ENCODE data around the gene TENT4A.

DNA sequence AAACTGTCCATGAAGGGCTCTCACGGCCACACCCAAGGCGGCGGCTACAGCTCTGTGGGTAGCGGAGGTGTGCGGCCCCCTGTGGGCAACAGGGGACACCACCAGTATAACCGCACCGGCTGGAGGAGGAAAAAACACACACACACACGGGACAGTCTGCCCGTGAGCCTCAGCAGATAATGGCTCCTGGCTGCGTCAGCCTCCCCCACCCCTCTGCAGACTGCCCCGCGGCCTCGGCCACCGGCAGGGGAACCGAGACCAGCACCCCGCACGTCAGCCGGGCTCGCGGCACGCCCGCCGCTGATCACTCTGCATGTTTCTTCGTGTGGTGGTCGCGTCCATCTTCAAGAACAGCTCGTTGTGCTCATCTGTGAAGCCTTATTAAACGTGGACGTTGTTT is 41.5 kb downstream of the TENT4A start:
- TF ChIP-seq, protein P1, sequence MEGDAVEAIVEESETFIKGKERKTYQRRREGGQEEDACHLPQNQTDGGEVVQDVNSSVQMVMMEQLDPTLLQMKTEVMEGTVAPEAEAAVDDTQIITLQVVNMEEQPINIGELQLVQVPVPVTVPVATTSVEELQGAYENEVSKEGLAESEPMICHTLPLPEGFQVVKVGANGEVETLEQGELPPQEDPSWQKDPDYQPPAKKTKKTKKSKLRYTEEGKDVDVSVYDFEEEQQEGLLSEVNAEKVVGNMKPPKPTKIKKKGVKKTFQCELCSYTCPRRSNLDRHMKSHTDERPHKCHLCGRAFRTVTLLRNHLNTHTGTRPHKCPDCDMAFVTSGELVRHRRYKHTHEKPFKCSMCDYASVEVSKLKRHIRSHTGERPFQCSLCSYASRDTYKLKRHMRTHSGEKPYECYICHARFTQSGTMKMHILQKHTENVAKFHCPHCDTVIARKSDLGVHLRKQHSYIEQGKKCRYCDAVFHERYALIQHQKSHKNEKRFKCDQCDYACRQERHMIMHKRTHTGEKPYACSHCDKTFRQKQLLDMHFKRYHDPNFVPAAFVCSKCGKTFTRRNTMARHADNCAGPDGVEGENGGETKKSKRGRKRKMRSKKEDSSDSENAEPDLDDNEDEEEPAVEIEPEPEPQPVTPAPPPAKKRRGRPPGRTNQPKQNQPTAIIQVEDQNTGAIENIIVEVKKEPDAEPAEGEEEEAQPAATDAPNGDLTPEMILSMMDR (conservative IDR thresholded peaks at IDR 0.05; ENCODE audit: low read length) = no peak
- no peak for TF ChIP-seq EZH2phosphoT487 (IDR thresholded peaks at IDR 0.05; ENCODE audit: borderline replicate concordance, low read depth, low read length)
